Chondrocyte (in vitro differentiated cells): ENCODE measurements around the gene CPED1. TPM values are rescaled to one million over a fixed set of nuclear protein-coding genes. Genes with fewer than 3 reads are reported as not detected.
"Not testable (repeated sequence)": the region's sequence is repeated elsewhere in the genome, so short reads cannot be mapped to it uniquely, and the experiment has no call there.

Source experiments
- DNase-seq: peaks from one replicate; pipeline ENCODE4 v3.0.0; 2021; ENCODE audit warnings: mixed read lengths, low spot score
- H3K27ac Mint-ChIP-seq: one replicate; pipeline ENCODE4 v1.8.0; 2021; ENCODE audit warnings: mild to moderate bottlenecking, moderate library complexity, mixed read lengths; ENCODE audit not compliant: unreplicated experiment
- H3K27me3 Mint-ChIP-seq: 2 replicates; pipeline ENCODE4 v1.8.0; 2021; ENCODE audit warnings: low read depth, mixed read lengths
- H3K36me3 Mint-ChIP-seq: 2 replicates; pipeline ENCODE4 v1.8.0; 2021; ENCODE audit warnings: low read depth, mixed read lengths
- H3K4me1 Mint-ChIP-seq: 2 replicates; pipeline ENCODE4 v1.8.0; 2021; ENCODE audit warnings: low read depth, mild to moderate bottlenecking, mixed read lengths
- H3K4me3 Mint-ChIP-seq: one replicate; pipeline ENCODE4 v1.8.0; 2021; ENCODE audit warnings: mild to moderate bottlenecking, moderate library complexity, mixed read lengths; ENCODE audit not compliant: unreplicated experiment
- H3K9me3 Mint-ChIP-seq: 2 replicates; pipeline ENCODE4 v1.8.0; 2021; ENCODE audit warnings: low read depth, mixed read lengths
- CTCF ChIP-seq: fragments of 200-600 bp; sonication (generic); IDR thresholded peaks from 2 replicates; pipeline ENCODE4 v1.5.0; 2021; ENCODE audit warnings: antibody characterized with exemption, mild to moderate bottlenecking, moderate library complexity
- total RNA-seq: library from RNA; stranded (reverse); gene quantifications from 3 replicates; pipeline ENCODE4 v1.2.1, GENCODE V29; 2021

The CPED1 gene
- total RNA-seq, 1 donor from 2014 or later = 2.8 TPM

- Mint-ChIP-seq H3K36me3 (no peaks in the 10 kb centered on the region), H3K4me1 (peaks cover 46% of the 10 kb centered on the region), H3K27ac (peak overlapping the region; percentile 39), H3K4me3 (no peak overlapping the region), H3K9me3 (no peaks in the 10 kb centered on the region), H3K27me3 (no peaks in the 10 kb centered on the region)
- no peak for DNase-seq
- TF ChIP-seq CTCF = peak; percentile 63
These were observed 13.7 kb downstream of the CPED1 start for GRCh38 chr7:121002048-121002756.

- no peak for DNase-seq
- Mint-ChIP-seq H3K4me1 (peaks cover 46% of the 10 kb centered on the region), H3K27me3 (no peaks in the 10 kb centered on the region), H3K4me3 (no peak overlapping the region), H3K9me3 (no peaks in the 10 kb centered on the region), H3K36me3 (no peaks in the 10 kb centered on the region), H3K27ac (peak overlapping the region; percentile 39)
- no peak for TF ChIP-seq CTCF
These were observed 14.3 kb downstream of the CPED1 start for GRCh38 chr7:121002757-121003200.

- H3K4me1 Mint-ChIP-seq = peaks cover 46% of the 10 kb centered on the region
- no peak overlapping the region for H3K4me3 Mint-ChIP-seq
- no peaks in the 10 kb centered on the region for H3K36me3 Mint-ChIP-seq
- DNase-seq = no peak
- TF ChIP-seq CTCF = no peak
- H3K9me3 Mint-ChIP-seq = no peaks in the 10 kb centered on the region
- H3K27ac Mint-ChIP-seq = no peak overlapping the region
- no peaks in the 10 kb centered on the region for H3K27me3 Mint-ChIP-seq
These were observed 15.6 kb downstream of the CPED1 start for GRCh38 chr7:121003986-121004685.

- not testable (repeated sequence) for H3K27me3 Mint-ChIP-seq, H3K27ac Mint-ChIP-seq, H3K36me3 Mint-ChIP-seq, DNase-seq, H3K4me3 Mint-ChIP-seq, H3K9me3 Mint-ChIP-seq
- peaks cover 39% of the 10 kb centered on the region for H3K4me1 Mint-ChIP-seq
These were observed 16.5 kb downstream of the CPED1 start for GRCh38 chr7:121005058-121005457.

- no peaks in the 10 kb centered on the region for H3K9me3 Mint-ChIP-seq
- no peak for DNase-seq
- no peak overlapping the region for H3K4me3 Mint-ChIP-seq
- peaks cover 28% of the 10 kb centered on the region for H3K4me1 Mint-ChIP-seq
- no peak overlapping the region for H3K27ac Mint-ChIP-seq
- no peaks in the 10 kb centered on the region for H3K36me3 Mint-ChIP-seq
- no peaks in the 10 kb centered on the region for H3K27me3 Mint-ChIP-seq
- no peak for TF ChIP-seq CTCF
These were observed 17.6 kb downstream of the CPED1 start for GRCh38 chr7:121005996-121006584.
